Activated CD4-positive, CD25-positive, alpha-beta regulatory T cell treated with anti-CD3 and anti-CD28 coated beads, Interleukin-2, amount 50 U/mL, for 16 hours (primary cell): Measurements from ENCODE around the gene KDM4C.
"Not testable (repeated sequence)": the region's sequence is repeated elsewhere in the genome, so short reads cannot be mapped to it uniquely, and the experiment has no call there.

Experiments
- DNase-seq: peaks from one replicate; pipeline ENCODE4 v3.0.0-alpha.2; 2020; ENCODE audit warnings: low read depth, low spot score

Gene KDM4C

GRCh38 chr9:6805532-6805931 is 47.8 kb downstream of the KDM4C start:
- DNase-seq, result no peak

DNA sequence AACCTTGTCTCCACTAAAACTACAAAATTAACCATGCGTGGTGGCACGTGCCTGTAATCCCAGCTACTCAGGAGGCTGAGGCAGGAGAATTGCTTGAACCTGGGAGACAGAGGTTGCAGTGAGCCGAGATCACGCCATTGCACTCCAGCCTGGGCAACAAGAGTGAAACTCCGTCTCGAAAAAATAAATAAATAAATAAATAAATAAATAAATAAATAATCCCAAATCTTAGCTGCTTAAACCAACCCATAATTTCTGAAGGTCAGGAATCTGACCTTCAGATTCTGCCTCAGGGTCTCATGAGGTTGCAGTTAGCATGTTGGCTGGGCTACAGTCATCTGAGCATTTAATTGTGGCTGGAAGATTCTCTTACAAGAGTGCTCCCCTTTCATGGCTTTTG is 48.5 kb downstream of the KDM4C start:
- DNase-seq, result not testable (repeated sequence)

GRCh38 chr9:6807669-6808068 is 49.9 kb downstream of the KDM4C start:
- not testable (repeated sequence) for DNase-seq

- DNase-seq, result no peak
Observed at GRCh38 chr9:6811436-6811835, 53.7 kb downstream of the KDM4C start.

DNA sequence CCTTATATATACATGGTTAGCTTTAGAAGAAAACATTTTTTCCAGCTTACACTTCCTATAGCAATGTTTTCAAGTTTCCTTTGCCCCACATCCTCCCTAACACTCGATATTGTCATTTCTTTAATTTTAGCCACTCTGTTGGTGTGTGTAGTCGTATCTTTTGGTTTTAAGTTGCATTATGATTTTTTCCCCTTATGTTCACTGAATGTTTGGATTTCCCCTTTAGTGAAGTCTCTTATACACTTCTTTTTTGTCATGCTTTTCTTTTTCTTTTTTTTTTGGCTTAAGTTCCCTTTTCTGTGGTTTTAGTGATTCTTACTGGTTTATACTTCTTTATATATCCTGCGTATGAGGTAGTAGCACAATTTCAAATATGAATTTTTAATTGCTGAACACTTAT is 58.8 kb downstream of the KDM4C start:
- DNase-seq, result no peak

GRCh38 chr9:6818292-6818922 is 60.6 kb downstream of the KDM4C start:
- no peak for DNase-seq

GRCh38 chr9:6819112-6819511 is 61.3 kb downstream of the KDM4C start:
- no peak for DNase-seq

DNA sequence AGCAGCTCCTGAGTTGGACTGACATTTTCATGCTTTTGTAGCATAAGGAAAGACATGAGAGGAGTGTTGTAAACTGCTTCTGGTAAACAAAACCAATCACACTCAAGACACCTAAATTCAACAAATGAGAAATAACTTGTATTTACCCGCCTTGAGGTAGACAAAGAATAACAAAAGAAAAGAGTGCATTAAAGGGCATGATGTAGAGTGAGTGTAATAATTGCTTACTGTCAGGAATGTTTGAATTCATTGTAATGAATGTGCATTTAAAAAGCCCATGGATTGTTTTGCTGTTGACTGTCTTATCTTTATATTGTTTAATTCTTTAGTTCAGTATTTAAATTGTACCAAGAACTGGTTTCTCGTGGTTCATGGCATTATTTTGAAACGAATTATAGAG is 61.8 kb downstream of the KDM4C start:
- DNase-seq, result no peak

DNA sequence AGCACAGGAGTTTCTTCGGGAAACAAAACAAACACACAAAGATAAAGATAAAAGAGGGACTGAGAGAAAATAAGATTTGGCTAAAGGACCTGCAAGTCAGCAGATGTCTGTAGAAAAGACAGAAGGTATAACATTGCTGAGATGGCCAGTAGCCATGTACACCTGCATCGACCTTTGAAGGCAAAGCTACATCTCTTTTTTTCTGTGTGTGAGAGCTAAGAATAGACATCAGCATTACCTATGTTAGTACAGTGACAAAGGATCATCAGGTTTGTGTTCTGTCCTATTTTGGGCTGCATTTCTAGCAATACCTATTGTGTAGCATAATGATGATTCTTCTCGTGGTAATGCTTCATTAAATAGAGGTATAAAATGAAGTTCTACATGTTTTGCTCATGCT is 64.9 kb downstream of the KDM4C start:
- no peak for DNase-seq

DNA sequence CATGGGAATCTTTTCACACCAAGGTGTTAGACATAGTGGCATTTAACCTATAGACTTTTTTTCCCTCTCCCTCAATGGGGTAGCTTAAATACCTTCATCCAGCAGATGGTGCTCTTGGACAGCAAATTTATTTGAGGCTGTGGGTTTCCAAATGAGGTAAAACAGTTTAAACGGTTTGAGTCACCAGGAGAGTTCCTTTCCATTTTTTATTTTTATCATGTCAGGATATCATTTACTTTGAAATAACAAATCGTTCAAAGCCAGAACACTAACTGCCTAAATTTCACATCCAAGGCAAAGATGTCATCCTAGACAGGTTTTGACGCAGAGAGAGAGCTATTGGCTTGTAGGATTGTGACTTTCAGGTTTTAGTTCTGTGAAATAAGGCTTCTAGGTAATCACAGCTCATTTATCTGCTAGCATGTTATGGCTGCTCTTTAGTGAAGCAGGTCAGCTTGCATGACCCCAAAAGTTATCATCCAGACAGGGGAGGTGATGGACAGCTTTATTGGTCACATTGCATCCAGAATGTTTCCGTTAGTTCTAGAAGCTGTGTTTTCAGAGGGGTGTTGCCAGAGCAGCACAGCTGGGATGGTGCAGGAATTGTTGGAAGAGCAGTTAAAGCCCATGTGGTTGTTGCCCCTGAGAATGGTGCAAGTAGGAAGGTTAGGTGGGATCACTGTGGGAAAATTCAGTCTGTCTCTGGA is 69.8 kb downstream of the KDM4C start:
- peak; percentile 4 for DNase-seq

GRCh38 chr9:6829027-6829426 is 71.3 kb downstream of the KDM4C start:
- no peak for DNase-seq

DNA sequence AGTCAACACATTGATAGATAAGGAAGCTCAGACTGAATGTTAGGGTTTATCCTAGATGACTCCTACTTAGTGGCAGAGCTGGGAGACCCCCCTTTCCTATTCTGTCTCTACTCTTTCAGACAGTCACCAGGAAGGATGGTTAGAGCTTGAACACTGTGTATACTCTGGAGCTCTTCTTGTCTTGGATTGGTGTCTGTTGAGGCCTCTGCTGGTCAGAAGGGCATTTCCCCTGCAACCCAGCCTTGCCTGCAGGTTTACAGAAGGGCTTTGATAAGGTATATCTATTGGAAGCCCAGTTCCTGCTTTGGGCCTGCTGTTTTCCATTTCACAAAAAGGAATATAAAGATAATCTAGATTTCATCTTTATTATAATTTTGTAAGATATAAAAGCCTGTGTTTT is 71.8 kb downstream of the KDM4C start:
- DNase-seq, result no peak

GRCh38 chr9:6833518-6834192 is 75.9 kb downstream of the KDM4C start:
- no peak for DNase-seq

DNA sequence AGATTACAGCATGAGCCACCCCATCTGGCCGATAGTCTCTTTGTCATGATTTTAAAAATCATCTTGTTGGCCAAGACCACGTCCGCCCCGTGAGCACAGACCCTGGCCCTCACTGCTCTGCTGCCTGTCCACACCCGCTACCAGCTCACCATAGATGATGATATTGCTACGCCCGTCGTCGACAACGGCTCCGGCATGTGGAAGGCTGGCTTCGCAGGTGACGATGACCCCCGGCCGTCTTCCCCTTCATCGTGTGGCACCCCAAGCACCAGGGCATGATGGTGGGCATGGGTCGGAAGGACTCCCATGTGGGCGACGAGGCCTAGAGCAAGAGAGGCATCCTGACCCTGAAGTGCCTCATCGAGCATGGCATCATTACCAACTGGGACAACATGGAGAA is 76.5 kb downstream of the KDM4C start:
- no peak for DNase-seq

- DNase-seq, result no peak
Observed at GRCh38 chr9:6838158-6838557, 80.4 kb downstream of the KDM4C start.

- DNase-seq, result no peak
Observed at GRCh38 chr9:6842584-6842947, 84.8 kb downstream of the KDM4C start.

DNA sequence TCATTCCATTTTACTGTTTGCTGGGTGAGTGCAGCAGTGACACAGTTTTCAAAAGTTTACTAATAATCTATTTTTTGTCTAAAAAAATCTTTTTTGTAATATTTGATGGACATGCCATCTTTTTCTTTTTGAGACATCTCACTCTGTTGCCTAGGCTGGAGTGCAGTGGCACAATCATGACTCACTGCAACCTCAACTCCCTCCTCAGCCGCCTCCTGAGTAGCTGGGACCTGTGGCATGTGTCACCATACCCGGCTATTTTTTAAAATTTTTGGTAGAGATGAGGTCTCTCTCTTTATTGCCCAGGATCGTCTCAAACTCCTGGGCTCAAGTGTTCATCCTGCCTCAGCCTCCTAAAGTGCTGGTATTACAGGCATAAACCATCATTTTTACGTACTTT is 86.0 kb downstream of the KDM4C start:
- no peak for DNase-seq

DNA sequence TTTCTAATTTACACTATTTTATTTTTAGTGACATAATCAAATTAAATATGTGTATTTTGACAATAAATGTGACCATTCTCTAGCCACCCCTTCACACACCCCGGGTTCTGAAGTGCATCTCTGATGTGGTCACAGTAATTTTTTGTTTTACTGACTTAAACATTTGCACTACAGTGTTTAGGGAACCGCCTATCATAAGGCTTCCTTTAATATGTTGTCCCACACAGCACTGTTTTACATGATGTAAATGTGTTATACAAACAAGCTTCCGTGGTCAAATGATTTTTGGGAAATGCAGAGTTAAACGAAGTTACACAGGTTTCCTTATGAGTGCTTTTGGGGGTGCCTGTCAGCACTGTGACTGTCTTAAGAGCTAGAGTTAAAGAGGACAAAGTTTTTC is 86.5 kb downstream of the KDM4C start:
- no peak for DNase-seq

DNA sequence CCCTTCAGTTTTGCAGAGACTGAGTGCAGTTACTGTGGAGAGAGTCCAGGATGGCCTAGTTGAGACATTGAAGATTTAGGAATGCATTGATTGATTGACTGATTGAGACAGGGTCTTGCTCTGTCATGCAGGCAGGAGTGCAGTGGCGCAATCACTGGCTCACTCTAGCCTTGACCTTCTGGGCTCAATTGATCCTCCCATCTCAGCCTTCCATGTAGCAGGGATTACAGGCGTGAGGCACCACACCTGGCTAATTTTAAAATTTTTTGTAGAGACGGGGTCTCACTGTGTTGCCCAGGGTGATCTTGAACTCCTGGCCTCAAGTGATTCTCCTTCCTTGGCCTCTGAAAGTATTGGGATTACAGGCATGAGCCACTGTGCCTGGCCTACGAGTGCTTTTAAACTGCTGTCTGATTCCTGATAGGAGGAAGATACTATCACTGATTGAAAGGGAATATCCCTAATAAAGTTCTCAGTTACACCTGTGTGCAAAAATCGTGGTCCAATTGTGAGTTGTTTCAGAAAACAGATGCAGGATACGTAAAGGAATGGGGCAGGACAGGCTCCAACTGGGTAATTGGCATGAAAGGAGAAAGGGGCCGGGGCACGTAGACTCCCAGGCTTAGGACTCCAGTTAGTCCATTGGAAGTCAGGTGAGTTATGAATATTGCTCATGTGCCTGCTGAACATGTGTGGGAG is 87.5 kb downstream of the KDM4C start:
- DNase-seq, result no peak

DNA sequence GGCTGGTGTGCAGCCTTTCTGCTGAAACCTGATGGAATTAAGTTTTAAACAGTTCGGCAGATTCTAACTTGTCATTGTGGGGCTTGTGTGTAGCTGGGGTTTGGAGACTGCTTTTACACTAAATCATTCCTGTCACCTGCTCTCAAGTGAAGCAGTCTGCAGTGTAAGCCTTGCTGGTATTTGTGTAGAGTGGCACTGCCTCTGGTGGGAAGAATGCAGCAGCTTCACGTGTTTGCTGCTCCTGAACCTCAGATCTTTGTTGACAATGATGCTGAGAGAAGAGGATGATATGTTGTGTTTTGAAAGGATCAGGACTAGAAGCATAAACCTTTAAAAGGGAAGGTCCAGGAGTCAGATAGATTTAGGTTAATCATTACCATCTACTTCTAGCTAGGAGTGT is 88.1 kb downstream of the KDM4C start:
- no peak for DNase-seq

DNA sequence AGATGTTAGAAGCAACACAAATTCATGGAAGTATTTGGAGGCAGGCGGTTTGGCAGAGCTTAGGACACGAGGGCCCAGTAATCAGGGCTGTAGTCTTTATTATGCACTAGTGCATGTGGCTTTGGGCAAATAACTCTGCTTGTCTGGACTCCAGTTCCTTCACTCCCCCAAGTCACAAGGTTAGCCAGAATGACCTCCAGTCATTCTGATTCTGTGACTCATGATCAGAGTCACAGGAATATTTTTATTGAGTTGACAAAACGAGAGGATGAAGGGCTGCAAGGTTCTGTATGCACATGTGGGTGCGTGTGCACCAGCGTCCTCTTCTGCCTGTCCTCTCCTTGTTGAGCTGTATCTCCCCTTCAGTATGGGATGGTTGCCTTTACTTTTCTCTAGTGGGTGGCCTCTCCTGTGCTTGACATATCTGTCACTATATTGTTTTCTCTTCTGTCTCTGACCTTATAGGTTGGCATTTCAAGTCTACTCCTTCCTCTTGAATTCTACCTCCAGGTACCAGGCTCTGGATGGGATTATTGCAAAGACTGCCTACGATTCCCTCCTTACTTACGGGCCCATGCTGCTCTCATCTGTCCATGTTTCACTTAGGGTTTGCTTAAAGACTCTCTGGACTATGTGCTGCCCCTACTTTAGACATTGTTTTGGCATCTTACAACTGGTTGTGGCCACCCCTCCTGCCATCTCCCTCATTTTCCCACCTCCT is 94.6 kb downstream of the KDM4C start:
- no peak for DNase-seq

DNA sequence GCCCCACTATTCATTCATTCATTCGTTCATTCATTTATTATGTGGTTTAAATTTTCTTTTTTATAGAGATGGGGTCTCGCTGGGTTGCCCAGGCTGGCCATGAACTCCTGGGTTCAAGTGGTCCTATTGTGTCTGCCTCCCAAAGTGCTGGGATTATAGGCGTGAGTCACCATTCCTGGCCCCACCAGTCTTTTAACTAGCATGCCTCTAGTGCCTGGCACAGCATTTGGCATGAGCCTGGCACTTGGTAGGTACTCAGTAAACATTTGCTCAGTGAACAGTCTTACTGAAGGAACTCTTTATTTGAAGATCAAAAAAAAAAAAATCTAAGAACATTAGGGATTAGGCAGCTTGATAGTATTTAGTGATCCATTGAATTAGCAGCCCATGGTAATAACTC is 98.1 kb downstream of the KDM4C start:
- no peak for DNase-seq
